WTC11 (cell line): ENCODE results near the gene VPS35L. TPM values are rescaled to one million over a fixed set of nuclear protein-coding genes. Genes with fewer than 3 reads are reported as not detected.

Source experiments
- ATAC-seq: fragments of 200-7000 bp; cut with Tn5 transposase; 2 replicates; pipeline ENCODE4 v1.10.0; 2021; ENCODE audit warnings: mild to moderate bottlenecking, moderate library complexity
- CTCF ChIA-PET: fragments of 300-600 bp; sonication (Branson Sonifier 250); formaldehyde crosslinking; loops from one replicate; lab custom pipeline; 2021; ENCODE audit warnings: antibody characterized with exemption; lab: Charles Lee
- POLR2A ChIA-PET: fragments of 350-600 bp; sonication (Branson Sonifier 250); formaldehyde crosslinking; loops from one replicate; lab custom pipeline; 2021; ENCODE audit warnings: antibody characterized with exemption; lab: Charles Lee
- DNase-seq: peaks from one replicate; pipeline ENCODE4 v3.0.0; 2021; ENCODE audit warnings: low spot score
- H3K27ac Mint-ChIP-seq: 2 replicates; pipeline ENCODE4 v1.8.0; 2021; ENCODE audit warnings: mixed read lengths
- H3K27me3 Mint-ChIP-seq: 2 replicates; pipeline ENCODE4 v1.8.0; 2021; ENCODE audit warnings: low read depth, mild to moderate bottlenecking, moderate library complexity, mixed read lengths
- H3K36me3 Mint-ChIP-seq: 2 replicates; pipeline ENCODE4 v1.8.0; 2021; ENCODE audit warnings: mixed read lengths
- H3K4me1 Mint-ChIP-seq: 2 replicates; pipeline ENCODE4 v1.8.0; 2022; ENCODE audit warnings: mixed read lengths
- H3K4me3 Mint-ChIP-seq: 2 replicates; pipeline ENCODE4 v1.8.0; 2021; ENCODE audit warnings: mild to moderate bottlenecking, moderate library complexity, mixed read lengths
- H3K9me3 Mint-ChIP-seq: 2 replicates; pipeline ENCODE4 v1.8.0; 2021; ENCODE audit warnings: mixed read lengths
- ESRRA ChIP-seq: sonication (generic); formaldehyde crosslinking; IDR thresholded peaks from 2 replicates; pipeline ENCODE4 v1.8.1; 2022; ENCODE audit warnings: mild to moderate bottlenecking, missing genetic modification reagents, borderline replicate concordance
- ETV6 ChIP-seq: sonication (generic); formaldehyde crosslinking; IDR thresholded peaks from 2 replicates; pipeline ENCODE4 v1.8.1; 2022; ENCODE audit warnings: mild to moderate bottlenecking, missing genetic modification reagents
- FOXK1 ChIP-seq: sonication (generic); formaldehyde crosslinking; IDR thresholded peaks from 2 replicates; pipeline ENCODE4 v1.8.0; 2022; ENCODE audit warnings: mild to moderate bottlenecking, moderate library complexity, missing genetic modification reagents
- HMGA2 ChIP-seq: fragments of 250-450 bp; sonication (Bioruptor Pico); IDR thresholded peaks from 2 replicates; pipeline ENCODE4 v1.4.0; 2021; ENCODE audit warnings: mild to moderate bottlenecking, moderate library complexity
- JAZF1 ChIP-seq: fragments of 250-450 bp; sonication (Bioruptor Pico); IDR thresholded peaks from 2 replicates; pipeline ENCODE4 v1.9.0; 2021; ENCODE audit warnings: moderate library complexity, mild to moderate bottlenecking, inconsistent platforms
- MXD4 ChIP-seq: fragments of 250-450 bp; sonication (Bioruptor Pico); IDR thresholded peaks from 2 replicates; pipeline ENCODE4 v1.8.0; 2021; ENCODE audit warnings: mild to moderate bottlenecking, moderate library complexity, borderline replicate concordance
- NFYB ChIP-seq: sonication (generic); formaldehyde crosslinking; conservative IDR thresholded peaks from 2 replicates; pipeline ENCODE4 v1.8.0; 2022; ENCODE audit warnings: low read depth, missing genetic modification reagents
- NR2C2 ChIP-seq: sonication (generic); formaldehyde crosslinking; IDR thresholded peaks from 2 replicates; pipeline ENCODE4 v1.8.0; 2022; ENCODE audit warnings: mild to moderate bottlenecking, missing genetic modification reagents
- OVOL2 ChIP-seq: fragments of 250-450 bp; sonication (Bioruptor Pico); IDR thresholded peaks from 2 replicates; pipeline ENCODE4 v1.9.0; 2021; ENCODE audit warnings: mild to moderate bottlenecking, borderline replicate concordance
- TP53 ChIP-seq: sonication (generic); formaldehyde crosslinking; IDR thresholded peaks from 2 replicates; pipeline ENCODE4 v1.8.1; 2023; ENCODE audit warnings: mild to moderate bottlenecking, missing genetic modification reagents
- ZNF138 ChIP-seq: sonication (generic); formaldehyde crosslinking; conservative IDR thresholded peaks from 2 replicates; pipeline ENCODE4 v1.8.1; 2022; ENCODE audit warnings: mild to moderate bottlenecking, moderate library complexity, missing genetic modification reagents
- ZNF219 ChIP-seq: sonication (generic); formaldehyde crosslinking; IDR thresholded peaks from 2 replicates; pipeline ENCODE4 v1.8.0; 2023; ENCODE audit warnings: missing genetic modification reagents, mild to moderate bottlenecking, borderline replicate concordance
- ZNF423 ChIP-seq: fragments of 250-450 bp; sonication (Bioruptor Pico); IDR thresholded peaks from 2 replicates; pipeline ENCODE4 v2.1.2; 2022; ENCODE audit warnings: mild to moderate bottlenecking, moderate library complexity
- total RNA-seq: library from RNA; stranded (reverse); gene quantifications from 3 replicates; pipeline ENCODE4 v1.2.3, GENCODE V29; 2021
- TF ChIP-seq, protein P1 (sequence below): sonication (generic); formaldehyde crosslinking; IDR thresholded peaks from 2 replicates; pipeline ENCODE4 v1.8.1; 2023; ENCODE audit warnings: mild to moderate bottlenecking, missing genetic modification reagents, moderate library complexity
- TF ChIP-seq, protein P2 (sequence below): sonication (generic); formaldehyde crosslinking; conservative IDR thresholded peaks from 2 replicates; pipeline ENCODE4 v1.8.1; 2023; ENCODE audit warnings: mild to moderate bottlenecking, low read depth, missing genetic modification reagents, moderate library complexity
- TF ChIP-seq, protein P3 (sequence below): sonication (generic); formaldehyde crosslinking; IDR thresholded peaks from 2 replicates; pipeline ENCODE4 v1.8.1; 2023; ENCODE audit warnings: mild to moderate bottlenecking, missing genetic modification reagents, moderate library complexity
- TF ChIP-seq, protein P4 (sequence below): fragments of 250-450 bp; sonication (Bioruptor Pico); IDR thresholded peaks from 2 replicates; pipeline ENCODE4 v1.9.0; 2021; ENCODE audit warnings: mild to moderate bottlenecking, borderline replicate concordance
- TF ChIP-seq, protein P5 (sequence below): sonication (generic); formaldehyde crosslinking; IDR thresholded peaks from 2 replicates; pipeline ENCODE4 v1.8.1; 2022; ENCODE audit warnings: mild to moderate bottlenecking, missing genetic modification reagents, moderate library complexity, borderline replicate concordance
- TF ChIP-seq, protein P6 (sequence below): sonication (generic); formaldehyde crosslinking; IDR thresholded peaks from 2 replicates; pipeline ENCODE4 v1.8.0; 2022; ENCODE audit warnings: mild to moderate bottlenecking, missing genetic modification reagents
- TF ChIP-seq, protein P7 (sequence below): fragments of 250-450 bp; sonication (Bioruptor Pico); IDR thresholded peaks from 2 replicates; pipeline ENCODE4 v1.8.0; 2021; ENCODE audit warnings: mild to moderate bottlenecking
- TF ChIP-seq, protein P8 (sequence below): sonication (generic); formaldehyde crosslinking; IDR thresholded peaks from 2 replicates; pipeline ENCODE4 v1.8.0; 2022; ENCODE audit warnings: mild to moderate bottlenecking, missing genetic modification reagents
- TF ChIP-seq, protein P9 (sequence below): sonication (generic); formaldehyde crosslinking; conservative IDR thresholded peaks from 2 replicates; pipeline ENCODE4 v1.8.1; 2022; ENCODE audit warnings: mild to moderate bottlenecking, missing genetic modification reagents
- TF ChIP-seq, protein P10 (sequence below): sonication (generic); formaldehyde crosslinking; IDR thresholded peaks from 2 replicates; pipeline ENCODE4 v1.8.1; 2022; ENCODE audit warnings: low read depth, missing genetic modification reagents, borderline replicate concordance

VPS35L gene
- total RNA-seq, 1 experiment from 2014 or later = 59.7 TPM

DNA sequence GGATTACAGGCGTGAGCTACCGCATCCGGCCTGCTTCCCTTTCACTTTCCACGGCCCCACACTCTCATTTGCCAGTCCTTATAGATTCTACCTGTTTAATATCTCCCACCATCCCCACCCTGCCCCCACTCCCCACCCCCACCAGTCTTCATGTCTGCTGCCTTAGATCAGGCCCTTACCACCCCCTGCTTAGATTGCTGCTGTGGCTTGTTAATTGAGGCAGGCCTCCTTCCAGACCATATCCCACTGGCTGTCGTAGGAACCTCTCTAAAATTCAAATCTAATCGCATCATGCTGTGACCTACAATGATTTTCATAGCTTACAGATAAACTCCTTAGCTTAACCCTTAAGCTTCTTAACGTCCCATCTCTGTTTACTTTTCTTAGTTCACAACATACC lies 167.5 kb downstream of the VPS35L start:
- ATAC-seq = no peak

DNA sequence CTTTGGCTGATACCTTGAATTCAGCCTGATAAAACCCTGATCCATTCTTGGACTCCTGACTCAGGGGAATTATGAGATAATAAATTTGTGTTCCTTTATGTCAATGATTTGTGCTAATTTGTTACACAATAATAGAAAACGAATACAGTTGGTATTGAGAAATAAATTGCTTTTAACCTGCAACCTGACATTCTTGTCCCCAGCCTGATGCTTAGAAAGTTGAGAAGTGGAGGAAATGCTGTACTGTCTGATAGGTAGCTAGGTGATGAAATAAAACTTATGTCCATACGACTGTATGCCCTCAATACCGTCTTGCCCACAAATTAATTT lies 173.1 kb downstream of the VPS35L start:
- ChIA-PET CTCF (no interaction called here), POLR2A (interaction anchor here (1.4 kb wide), 1 partner anchor 154 kb away, joined by 3 read pairs; no protein-coding TSS in a partner anchor)
- no peak for DNase-seq
- Mint-ChIP-seq H3K27me3 (no peaks in the 10 kb centered on the region), H3K4me3 (no peak overlapping the region), H3K27ac (no peak overlapping the region), H3K36me3 (peaks cover 5% of the 10 kb centered on the region), H3K9me3 (no peaks in the 10 kb centered on the region), H3K4me1 (peaks cover 6% of the 10 kb centered on the region)
- no peak for ATAC-seq
- TF ChIP-seq ESRRA (CRISPR knock-in tag) (no peak), JAZF1 (CRISPR knock-in tag) (no peak), ZNF219 (CRISPR knock-in tag) (no peak), MXD4 (CRISPR knock-in tag) (no peak), NFYB (CRISPR knock-in tag) (no peak)
- TF ChIP-seq, protein P1, sequence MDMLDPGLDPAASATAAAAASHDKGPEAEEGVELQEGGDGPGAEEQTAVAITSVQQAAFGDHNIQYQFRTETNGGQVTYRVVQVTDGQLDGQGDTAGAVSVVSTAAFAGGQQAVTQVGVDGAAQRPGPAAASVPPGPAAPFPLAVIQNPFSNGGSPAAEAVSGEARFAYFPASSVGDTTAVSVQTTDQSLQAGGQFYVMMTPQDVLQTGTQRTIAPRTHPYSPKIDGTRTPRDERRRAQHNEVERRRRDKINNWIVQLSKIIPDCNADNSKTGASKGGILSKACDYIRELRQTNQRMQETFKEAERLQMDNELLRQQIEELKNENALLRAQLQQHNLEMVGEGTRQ (CRISPR knock-in tag) = no peak
- TF ChIP-seq, protein P2, sequence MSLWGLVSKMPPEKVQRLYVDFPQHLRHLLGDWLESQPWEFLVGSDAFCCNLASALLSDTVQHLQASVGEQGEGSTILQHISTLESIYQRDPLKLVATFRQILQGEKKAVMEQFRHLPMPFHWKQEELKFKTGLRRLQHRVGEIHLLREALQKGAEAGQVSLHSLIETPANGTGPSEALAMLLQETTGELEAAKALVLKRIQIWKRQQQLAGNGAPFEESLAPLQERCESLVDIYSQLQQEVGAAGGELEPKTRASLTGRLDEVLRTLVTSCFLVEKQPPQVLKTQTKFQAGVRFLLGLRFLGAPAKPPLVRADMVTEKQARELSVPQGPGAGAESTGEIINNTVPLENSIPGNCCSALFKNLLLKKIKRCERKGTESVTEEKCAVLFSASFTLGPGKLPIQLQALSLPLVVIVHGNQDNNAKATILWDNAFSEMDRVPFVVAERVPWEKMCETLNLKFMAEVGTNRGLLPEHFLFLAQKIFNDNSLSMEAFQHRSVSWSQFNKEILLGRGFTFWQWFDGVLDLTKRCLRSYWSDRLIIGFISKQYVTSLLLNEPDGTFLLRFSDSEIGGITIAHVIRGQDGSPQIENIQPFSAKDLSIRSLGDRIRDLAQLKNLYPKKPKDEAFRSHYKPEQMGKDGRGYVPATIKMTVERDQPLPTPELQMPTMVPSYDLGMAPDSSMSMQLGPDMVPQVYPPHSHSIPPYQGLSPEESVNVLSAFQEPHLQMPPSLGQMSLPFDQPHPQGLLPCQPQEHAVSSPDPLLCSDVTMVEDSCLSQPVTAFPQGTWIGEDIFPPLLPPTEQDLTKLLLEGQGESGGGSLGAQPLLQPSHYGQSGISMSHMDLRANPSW = no peak
- TF ChIP-seq, protein P3, sequence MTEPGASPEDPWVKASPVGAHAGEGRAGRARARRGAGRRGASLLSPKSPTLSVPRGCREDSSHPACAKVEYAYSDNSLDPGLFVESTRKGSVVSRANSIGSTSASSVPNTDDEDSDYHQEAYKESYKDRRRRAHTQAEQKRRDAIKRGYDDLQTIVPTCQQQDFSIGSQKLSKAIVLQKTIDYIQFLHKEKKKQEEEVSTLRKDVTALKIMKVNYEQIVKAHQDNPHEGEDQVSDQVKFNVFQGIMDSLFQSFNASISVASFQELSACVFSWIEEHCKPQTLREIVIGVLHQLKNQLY (CRISPR knock-in tag) = no peak
- TF ChIP-seq, protein P4, sequence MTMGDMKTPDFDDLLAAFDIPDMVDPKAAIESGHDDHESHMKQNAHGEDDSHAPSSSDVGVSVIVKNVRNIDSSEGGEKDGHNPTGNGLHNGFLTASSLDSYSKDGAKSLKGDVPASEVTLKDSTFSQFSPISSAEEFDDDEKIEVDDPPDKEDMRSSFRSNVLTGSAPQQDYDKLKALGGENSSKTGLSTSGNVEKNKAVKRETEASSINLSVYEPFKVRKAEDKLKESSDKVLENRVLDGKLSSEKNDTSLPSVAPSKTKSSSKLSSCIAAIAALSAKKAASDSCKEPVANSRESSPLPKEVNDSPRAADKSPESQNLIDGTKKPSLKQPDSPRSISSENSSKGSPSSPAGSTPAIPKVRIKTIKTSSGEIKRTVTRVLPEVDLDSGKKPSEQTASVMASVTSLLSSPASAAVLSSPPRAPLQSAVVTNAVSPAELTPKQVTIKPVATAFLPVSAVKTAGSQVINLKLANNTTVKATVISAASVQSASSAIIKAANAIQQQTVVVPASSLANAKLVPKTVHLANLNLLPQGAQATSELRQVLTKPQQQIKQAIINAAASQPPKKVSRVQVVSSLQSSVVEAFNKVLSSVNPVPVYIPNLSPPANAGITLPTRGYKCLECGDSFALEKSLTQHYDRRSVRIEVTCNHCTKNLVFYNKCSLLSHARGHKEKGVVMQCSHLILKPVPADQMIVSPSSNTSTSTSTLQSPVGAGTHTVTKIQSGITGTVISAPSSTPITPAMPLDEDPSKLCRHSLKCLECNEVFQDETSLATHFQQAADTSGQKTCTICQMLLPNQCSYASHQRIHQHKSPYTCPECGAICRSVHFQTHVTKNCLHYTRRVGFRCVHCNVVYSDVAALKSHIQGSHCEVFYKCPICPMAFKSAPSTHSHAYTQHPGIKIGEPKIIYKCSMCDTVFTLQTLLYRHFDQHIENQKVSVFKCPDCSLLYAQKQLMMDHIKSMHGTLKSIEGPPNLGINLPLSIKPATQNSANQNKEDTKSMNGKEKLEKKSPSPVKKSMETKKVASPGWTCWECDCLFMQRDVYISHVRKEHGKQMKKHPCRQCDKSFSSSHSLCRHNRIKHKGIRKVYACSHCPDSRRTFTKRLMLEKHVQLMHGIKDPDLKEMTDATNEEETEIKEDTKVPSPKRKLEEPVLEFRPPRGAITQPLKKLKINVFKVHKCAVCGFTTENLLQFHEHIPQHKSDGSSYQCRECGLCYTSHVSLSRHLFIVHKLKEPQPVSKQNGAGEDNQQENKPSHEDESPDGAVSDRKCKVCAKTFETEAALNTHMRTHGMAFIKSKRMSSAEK = no peak

More for the DNA sequence above, 167.5 kb downstream of the VPS35L start:
- H3K4me3 Mint-ChIP-seq = no peak overlapping the region
- ChIA-PET CTCF (interaction anchor here (0.9 to 2.1 kb wide), 4 partner anchors 139 to 184 kb away, joined by 3 to 15 read pairs (median 4); no protein-coding TSS in a partner anchor), POLR2A (no interaction called here)
- H3K27me3 Mint-ChIP-seq = no peaks in the 10 kb centered on the region
- H3K27ac Mint-ChIP-seq = 0 out of 2 replicates have a peak overlapping the region, but pooled peaks have one; percentile 21
- DNase-seq = no peak
- no peaks in the 10 kb centered on the region for H3K36me3 Mint-ChIP-seq
- peaks cover 26% of the 10 kb centered on the region for H3K4me1 Mint-ChIP-seq
- H3K9me3 Mint-ChIP-seq = no peaks in the 10 kb centered on the region
- TF ChIP-seq NR2C2 (CRISPR knock-in tag) = no peak
- TF ChIP-seq FOXK1 (CRISPR knock-in tag) = no peak
- TF ChIP-seq, protein P5, sequence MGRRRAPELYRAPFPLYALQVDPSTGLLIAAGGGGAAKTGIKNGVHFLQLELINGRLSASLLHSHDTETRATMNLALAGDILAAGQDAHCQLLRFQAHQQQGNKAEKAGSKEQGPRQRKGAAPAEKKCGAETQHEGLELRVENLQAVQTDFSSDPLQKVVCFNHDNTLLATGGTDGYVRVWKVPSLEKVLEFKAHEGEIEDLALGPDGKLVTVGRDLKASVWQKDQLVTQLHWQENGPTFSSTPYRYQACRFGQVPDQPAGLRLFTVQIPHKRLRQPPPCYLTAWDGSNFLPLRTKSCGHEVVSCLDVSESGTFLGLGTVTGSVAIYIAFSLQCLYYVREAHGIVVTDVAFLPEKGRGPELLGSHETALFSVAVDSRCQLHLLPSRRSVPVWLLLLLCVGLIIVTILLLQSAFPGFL (CRISPR knock-in tag) = no peak
- no peak for TF ChIP-seq ZNF423 (CRISPR knock-in tag)
- TF ChIP-seq TP53 = no peak
- TF ChIP-seq, protein P6, sequence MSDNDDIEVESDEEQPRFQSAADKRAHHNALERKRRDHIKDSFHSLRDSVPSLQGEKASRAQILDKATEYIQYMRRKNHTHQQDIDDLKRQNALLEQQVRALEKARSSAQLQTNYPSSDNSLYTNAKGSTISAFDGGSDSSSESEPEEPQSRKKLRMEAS (CRISPR knock-in tag) = no peak
- TF ChIP-seq, protein P7, sequence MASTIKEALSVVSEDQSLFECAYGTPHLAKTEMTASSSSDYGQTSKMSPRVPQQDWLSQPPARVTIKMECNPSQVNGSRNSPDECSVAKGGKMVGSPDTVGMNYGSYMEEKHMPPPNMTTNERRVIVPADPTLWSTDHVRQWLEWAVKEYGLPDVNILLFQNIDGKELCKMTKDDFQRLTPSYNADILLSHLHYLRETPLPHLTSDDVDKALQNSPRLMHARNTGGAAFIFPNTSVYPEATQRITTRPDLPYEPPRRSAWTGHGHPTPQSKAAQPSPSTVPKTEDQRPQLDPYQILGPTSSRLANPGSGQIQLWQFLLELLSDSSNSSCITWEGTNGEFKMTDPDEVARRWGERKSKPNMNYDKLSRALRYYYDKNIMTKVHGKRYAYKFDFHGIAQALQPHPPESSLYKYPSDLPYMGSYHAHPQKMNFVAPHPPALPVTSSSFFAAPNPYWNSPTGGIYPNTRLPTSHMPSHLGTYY (CRISPR knock-in tag) = no peak
- no peak for TF ChIP-seq HMGA2
- TF ChIP-seq, protein P8, sequence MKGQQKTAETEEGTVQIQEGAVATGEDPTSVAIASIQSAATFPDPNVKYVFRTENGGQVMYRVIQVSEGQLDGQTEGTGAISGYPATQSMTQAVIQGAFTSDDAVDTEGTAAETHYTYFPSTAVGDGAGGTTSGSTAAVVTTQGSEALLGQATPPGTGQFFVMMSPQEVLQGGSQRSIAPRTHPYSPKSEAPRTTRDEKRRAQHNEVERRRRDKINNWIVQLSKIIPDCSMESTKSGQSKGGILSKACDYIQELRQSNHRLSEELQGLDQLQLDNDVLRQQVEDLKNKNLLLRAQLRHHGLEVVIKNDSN = no peak
- TF ChIP-seq, protein P9, sequence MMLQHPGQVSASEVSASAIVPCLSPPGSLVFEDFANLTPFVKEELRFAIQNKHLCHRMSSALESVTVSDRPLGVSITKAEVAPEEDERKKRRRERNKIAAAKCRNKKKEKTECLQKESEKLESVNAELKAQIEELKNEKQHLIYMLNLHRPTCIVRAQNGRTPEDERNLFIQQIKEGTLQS (CRISPR knock-in tag) = no peak
- TF ChIP-seq, protein P10, sequence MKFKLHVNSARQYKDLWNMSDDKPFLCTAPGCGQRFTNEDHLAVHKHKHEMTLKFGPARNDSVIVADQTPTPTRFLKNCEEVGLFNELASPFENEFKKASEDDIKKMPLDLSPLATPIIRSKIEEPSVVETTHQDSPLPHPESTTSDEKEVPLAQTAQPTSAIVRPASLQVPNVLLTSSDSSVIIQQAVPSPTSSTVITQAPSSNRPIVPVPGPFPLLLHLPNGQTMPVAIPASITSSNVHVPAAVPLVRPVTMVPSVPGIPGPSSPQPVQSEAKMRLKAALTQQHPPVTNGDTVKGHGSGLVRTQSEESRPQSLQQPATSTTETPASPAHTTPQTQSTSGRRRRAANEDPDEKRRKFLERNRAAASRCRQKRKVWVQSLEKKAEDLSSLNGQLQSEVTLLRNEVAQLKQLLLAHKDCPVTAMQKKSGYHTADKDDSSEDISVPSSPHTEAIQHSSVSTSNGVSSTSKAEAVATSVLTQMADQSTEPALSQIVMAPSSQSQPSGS (CRISPR knock-in tag) = no peak
- TF ChIP-seq OVOL2 (CRISPR knock-in tag) = no peak
- no peak for TF ChIP-seq ETV6 (CRISPR knock-in tag)
- no peak for TF ChIP-seq ZNF219 (CRISPR knock-in tag)
- TF ChIP-seq ZNF138 (CRISPR knock-in tag) = no peak
